Muscle layer of colon (tissue), 2 donors: Measurements from ENCODE around the gene TMEM72.
A peak's percentile ranks its signal among the peaks of the same experiment; 100 is the strongest.

Source experiments
- H3K27ac ChIP-seq: one replicate; pipeline ENCODE4 v1.7.0; 2013; ENCODE audit warnings: low read depth, mild to moderate bottlenecking, low read length, moderate library complexity
- H3K27me3 ChIP-seq, 2 donors: one replicate each; pipeline ENCODE4 v1.7.0; 2013; ENCODE audit warnings: low read length in 2 of 2, mild to moderate bottlenecking in 2 of 2; ENCODE audit not compliant: insufficient read depth in 2 of 2, control insufficient read depth in 1 of 2
- H3K36me3 ChIP-seq: one replicate; pipeline ENCODE4 v1.7.0; 2013; ENCODE audit warnings: mild to moderate bottlenecking, low read length; ENCODE audit not compliant: insufficient read depth
- H3K4me1 ChIP-seq: one replicate; pipeline ENCODE4 v1.7.0; 2013; ENCODE audit warnings: mild to moderate bottlenecking, low read length; ENCODE audit not compliant: insufficient read depth
- H3K4me3 ChIP-seq, 2 donors: one replicate each; pipeline ENCODE4 v1.7.0; 2013; ENCODE audit warnings: low read length in 2 of 2, low read depth in 1 of 2, mild to moderate bottlenecking in 1 of 2, moderate library complexity in 1 of 2
- H3K9ac ChIP-seq: one replicate; pipeline ENCODE4 v1.7.0; 2013; ENCODE audit warnings: low read length
- H3K9me3 ChIP-seq: one replicate; pipeline ENCODE4 v1.7.0; 2013; ENCODE audit warnings: mild to moderate bottlenecking, low read length
- donor health status: abdominal sarcoma.
- donor health status: Adenocarcinoma of cecum.

Gene TMEM72

DNA sequence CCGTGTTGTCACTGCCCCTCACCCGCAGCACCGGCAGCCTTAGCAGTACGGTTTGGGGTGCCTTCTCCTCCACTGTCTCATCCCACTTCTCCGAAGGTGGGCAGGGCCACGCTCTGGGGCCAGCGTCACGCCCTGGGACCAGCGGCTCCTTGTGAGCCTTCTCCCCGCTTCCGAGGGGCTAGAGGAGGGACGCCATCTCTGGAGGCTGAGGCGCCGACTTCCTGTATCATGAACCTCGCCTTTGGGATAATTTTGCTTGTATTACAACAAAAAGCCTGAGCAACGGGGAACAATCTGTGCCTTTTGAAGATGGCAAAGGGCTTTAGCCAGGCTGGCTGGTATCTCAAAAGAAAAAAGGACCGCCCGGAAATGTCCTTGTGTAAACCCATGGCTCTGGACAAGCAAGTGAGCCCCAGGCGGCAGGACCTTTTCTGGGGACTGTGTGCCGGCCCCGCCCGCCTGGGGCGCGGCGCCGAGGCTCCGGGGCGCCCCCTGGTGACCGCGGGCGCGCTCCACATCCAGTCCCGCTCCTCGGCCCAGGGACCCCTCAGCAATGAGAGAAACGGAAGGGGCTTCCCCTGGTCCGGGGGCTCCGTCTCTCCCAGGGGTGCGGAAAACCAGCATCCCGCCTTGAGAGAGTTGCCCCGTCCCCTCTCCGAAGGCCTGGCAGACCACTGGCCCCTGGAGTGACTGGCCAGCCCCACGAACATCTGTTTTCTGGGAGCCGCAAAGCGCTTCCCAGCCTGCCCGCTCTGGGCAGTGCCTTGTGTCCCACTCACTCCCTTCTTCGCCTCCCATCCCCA, 63.7 kb downstream of the TMEM72 start:
- Histone ChIP-seq H3K9ac (peak overlapping the region; percentile 29), H3K9me3 (no peaks in the 10 kb centered on the region), H3K4me3 (peak overlapping the region; percentile 53 to 64), H3K4me1 (peaks cover 52% of the 10 kb centered on the region), H3K27ac (peak overlapping the region; percentile 92), H3K36me3 (peaks cover 24% of the 10 kb centered on the region), H3K27me3 (no peaks in the 10 kb centered on the region)

DNA sequence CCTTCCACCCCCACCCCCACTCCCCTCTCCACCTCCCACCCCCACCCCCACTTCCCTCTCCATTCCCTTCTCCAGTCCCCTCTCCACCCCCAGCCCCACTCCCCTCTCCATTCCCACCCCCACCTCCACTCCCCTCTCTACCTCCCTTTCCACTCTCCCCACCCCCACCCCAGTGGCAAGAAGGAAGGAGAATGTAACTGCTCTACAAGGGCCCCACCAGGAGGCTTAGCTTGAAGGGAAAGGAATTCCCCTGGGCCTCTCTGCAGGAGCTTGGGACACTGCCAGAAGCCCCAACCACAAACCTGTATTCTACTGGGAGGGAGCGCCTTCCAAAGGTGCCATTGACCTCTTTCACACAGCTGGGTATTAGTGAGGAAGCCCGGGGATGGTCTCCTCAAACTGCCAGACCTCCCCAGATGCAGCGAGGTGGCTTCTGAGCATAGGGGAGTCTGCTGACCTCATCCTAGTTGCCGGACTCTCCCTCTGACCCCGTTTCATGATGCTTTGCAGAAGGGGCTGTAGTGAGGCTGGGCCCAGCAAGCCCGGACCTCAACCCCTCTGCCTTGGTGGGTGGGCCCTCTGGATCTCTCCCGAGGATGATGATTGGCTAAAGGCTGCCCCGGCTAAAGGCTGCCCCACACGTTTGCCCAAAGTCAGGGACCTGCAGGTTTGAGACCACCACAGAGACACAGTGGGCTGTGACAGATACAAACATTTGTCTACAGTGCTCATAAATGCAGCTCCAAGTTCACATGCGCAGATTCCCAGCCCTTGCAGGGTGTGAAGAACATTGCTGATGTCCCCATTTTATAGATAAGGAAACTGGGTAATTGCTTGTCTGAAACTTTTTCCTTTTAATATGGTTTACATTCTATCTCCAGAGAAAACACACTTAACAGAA, 64.5 kb downstream of the TMEM72 start:
- Histone ChIP-seq H3K36me3 (peaks cover 16% of the 10 kb centered on the region), H3K9me3 (no peaks in the 10 kb centered on the region), H3K27me3 (no peaks in the 10 kb centered on the region), H3K4me1 (peaks cover 60% of the 10 kb centered on the region), H3K27ac (peak overlapping the region; percentile 41), H3K4me3 (peak overlapping the region in 1 of 2 donors; percentile 95), H3K9ac (peak overlapping the region; percentile 10)

DNA sequence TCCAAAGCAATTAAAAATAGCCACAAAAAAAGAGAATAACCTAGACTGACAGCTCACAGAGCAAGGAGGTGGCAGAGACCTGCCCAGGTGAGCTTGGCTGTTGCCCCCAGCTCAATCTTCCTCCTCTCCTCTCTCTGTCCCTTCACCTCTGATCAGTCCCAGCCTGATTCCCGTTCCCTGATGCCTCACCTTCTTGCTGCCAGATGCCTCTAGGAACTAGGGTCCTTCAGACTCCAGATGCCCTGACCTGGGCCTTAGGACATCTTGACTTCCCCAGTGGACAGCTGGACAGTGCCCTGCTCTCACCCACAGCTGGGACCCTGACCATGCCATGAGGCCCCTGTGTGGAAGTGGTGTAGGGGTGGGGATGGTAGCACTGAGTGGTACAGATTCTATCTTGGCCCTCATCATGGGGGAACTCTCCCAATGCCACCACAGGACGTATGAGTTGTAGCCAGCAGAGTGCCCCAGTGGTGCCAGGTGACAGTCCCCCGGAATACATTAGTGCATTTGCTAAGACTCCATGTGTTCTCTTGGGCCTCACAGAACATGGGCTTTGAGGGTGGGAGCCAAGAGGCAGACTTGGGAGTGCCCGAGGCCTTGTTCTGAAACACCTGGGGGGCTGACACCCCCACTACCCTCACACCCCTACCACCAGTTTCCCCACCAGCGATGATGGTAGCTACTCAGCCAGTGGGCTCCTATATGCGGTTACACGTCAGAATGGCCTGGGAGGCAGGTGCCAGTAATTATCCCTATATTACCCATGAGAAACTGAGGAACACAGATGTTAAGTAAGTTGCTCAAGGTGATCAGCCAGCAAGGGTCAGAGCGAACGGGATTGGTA, 65.4 kb downstream of the TMEM72 start:
- peak overlapping the region; percentile 10 for H3K9ac ChIP-seq
- peaks cover 16% of the 10 kb centered on the region for H3K36me3 ChIP-seq
- H3K4me3 ChIP-seq, result peak overlapping the region; percentile 18 to 95
- H3K9me3 ChIP-seq, result no peaks in the 10 kb centered on the region
- H3K27me3 ChIP-seq, result no peaks in the 10 kb centered on the region
- H3K27ac ChIP-seq, result peak overlapping the region; percentile 75
- peaks cover 68% of the 10 kb centered on the region for H3K4me1 ChIP-seq

DNA sequence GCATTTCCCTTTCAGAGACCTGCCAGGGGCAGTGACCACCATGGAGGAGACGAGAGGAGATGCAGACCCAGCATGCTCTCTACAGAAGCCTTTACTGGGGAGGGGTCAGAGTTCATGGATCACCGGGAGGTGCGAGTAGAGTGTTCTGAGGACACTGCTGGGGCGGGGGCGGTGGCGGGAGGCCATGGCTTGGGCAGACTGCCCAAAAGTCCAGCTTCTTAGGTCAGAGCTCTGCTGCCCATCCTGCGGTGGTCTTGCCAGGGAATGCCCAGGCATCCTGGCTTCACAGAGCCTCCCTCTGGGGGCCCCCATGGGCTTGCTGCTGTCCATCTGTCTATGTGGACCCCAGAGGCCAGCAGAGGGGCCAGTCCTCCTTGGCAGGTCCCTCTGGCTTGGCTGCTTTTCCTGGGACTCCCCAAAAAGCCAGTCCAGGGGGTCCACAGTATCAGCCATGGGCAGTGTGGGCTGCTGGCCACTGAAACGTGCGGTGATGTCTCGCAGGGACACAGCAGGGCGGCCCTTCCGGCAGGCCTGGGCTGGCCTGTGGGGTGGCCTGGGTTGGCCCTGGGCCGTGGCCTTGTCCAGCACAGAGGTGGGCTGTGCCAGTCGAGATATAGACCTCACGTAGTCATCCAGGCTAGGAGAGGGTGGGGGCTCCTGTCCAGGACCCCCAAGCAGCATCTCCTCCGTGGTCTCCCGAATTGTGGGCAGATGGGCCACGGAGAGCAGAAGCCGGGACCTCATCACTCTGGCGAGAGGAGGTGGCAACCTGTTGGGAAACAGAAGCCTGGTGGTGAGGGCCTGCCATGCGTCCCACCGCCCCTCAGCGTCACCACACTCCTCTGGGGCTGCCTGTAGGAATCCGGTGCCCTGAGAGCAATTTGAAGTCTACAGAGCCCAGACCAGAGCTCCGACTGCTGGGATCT, 66.4 kb downstream of the TMEM72 start:
- Histone ChIP-seq H3K9me3 (no peaks in the 10 kb centered on the region), H3K27ac (peak overlapping the region; percentile 75), H3K9ac (peak overlapping the region; percentile 74), H3K36me3 (peaks cover 10% of the 10 kb centered on the region), H3K27me3 (no peaks in the 10 kb centered on the region), H3K4me3 (peak overlapping the region; percentile 18 to 95), H3K4me1 (peaks cover 77% of the 10 kb centered on the region)

DNA sequence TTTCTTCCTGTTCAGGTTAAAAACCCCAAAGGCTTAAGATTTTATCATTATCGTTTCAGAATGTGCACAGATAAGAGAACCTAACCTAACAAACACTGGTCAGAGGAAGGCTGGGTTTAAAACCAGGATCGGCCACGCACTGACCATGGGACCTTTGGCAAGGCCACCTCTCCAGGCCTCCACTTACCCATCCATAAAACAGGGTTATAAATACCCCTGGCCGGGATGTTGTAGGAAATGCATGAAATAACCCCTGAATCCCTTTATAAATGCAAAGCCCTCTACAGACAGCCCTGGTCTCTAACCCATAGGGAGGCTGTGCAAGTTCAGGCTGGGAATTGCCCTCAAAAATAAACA, 67.1 kb downstream of the TMEM72 start:
- Histone ChIP-seq H3K27ac (peak overlapping the region; percentile 75), H3K4me1 (peaks cover 77% of the 10 kb centered on the region), H3K9ac (peak overlapping the region; percentile 74)

DNA sequence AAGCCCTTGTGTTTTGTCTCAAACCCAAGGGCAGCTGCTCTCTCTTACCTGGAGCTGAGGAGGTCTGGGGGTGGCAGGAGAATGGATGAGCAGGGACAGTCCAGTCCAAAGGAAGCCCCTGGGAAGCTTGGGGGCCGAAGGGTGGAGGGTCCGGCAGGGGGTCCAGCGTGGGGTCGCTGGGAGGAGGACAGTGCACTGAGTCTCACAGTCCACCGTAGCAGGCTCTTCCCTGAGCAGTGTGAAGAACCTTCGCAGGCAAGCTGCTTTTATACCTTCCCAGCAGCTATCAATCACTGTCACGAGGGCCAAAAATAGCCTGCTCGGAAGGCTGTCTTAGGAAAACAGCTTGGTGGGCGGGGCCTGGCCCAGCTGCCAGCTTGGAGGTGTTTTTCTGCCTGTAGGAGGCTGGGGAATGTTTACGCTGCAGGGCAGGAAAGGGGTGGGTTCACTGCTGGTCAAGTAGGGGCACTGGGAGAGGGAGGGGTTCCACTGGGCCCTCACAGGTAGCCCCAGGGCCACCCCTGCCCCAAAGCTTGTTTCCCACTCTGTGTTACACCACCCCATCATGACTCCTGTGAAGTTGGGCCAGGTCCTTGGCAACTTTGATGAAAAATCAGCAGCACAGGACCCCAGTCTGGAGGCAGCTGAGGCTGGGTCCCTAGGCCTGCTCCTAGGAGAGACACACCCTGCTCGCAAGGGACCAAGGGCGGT, 67.6 kb downstream of the TMEM72 start, which contains the start of gene DEPP1:
Gene DEPP1 (minus strand): TSS at position 240 of the 711 bp plus-strand sequence. CDS start 779 bp downstream, outside the sequence.
- Histone ChIP-seq H3K27me3 (no peaks in the 10 kb centered on the region), H3K4me1 (peaks cover 77% of the 10 kb centered on the region), H3K36me3 (peaks cover 10% of the 10 kb centered on the region), H3K9ac (peak within 1 kb of the TSS; percentile 74), H3K27ac (peak within 1 kb of the TSS; percentile 75), H3K4me3 (peak within 1 kb of the TSS; percentile 18 to 95), H3K9me3 (no peaks in the 10 kb centered on the region)

More for the DNA sequence above, 67.1 kb downstream of the TMEM72 start:
- H3K27me3 ChIP-seq, result no peaks in the 10 kb centered on the region
- no peaks in the 10 kb centered on the region for H3K9me3 ChIP-seq
- H3K4me3 ChIP-seq, result peak overlapping the region; percentile 18 to 95
- peaks cover 10% of the 10 kb centered on the region for H3K36me3 ChIP-seq

DNA sequence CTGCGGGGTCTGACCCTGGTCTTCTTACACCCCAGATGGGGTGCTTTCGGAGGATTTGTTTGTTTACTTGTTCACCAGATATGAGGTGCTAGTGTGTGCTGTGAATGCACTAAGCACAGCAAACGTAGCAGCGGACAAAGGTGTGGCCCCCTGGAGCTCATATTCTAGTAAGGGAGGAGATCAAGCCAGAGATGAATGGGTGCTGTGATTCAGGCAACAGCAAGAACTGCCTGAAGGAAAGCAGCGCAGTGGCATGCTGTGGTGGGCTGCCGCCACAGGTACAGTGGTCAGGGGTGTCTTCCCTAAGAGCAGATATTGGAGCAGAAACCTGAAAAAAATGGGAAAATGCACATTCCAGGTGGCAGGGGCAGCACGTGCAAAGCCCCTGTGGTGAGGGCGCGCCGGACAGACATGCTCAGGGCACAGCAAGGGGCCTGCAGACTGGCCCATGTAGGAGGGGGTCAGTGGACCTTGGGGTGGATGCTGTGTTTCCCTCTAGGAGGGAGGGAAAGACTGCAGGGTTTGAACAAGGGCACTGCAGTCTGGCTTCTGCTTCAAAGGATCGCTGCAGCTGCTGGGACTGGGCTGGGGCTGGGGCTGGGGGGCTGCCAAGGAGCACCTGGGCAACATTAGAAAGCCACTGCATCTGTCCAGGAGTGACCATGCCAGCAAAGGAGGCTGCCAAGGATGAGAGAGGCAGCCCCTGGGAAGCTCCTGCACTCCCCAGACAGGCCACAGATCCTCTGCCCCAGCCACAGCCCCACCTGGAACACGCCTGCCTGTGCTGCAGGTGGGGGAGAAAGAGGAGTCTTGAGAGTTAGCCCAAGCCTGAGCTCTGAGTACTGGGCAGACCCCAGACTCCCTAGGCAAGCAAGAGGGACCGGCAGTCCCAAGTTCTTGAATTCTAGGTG, 68.4 kb downstream of the TMEM72 start:
- peak overlapping the region in 1 of 2 donors; percentile 95 for H3K4me3 ChIP-seq
- H3K4me1 ChIP-seq, result peaks cover 71% of the 10 kb centered on the region
- no peaks in the 10 kb centered on the region for H3K27me3 ChIP-seq
- H3K36me3 ChIP-seq, result peaks cover 10% of the 10 kb centered on the region
- H3K9me3 ChIP-seq, result no peaks in the 10 kb centered on the region
- no peak overlapping the region for H3K9ac ChIP-seq
- H3K27ac ChIP-seq, result peak overlapping the region; percentile 75

DNA sequence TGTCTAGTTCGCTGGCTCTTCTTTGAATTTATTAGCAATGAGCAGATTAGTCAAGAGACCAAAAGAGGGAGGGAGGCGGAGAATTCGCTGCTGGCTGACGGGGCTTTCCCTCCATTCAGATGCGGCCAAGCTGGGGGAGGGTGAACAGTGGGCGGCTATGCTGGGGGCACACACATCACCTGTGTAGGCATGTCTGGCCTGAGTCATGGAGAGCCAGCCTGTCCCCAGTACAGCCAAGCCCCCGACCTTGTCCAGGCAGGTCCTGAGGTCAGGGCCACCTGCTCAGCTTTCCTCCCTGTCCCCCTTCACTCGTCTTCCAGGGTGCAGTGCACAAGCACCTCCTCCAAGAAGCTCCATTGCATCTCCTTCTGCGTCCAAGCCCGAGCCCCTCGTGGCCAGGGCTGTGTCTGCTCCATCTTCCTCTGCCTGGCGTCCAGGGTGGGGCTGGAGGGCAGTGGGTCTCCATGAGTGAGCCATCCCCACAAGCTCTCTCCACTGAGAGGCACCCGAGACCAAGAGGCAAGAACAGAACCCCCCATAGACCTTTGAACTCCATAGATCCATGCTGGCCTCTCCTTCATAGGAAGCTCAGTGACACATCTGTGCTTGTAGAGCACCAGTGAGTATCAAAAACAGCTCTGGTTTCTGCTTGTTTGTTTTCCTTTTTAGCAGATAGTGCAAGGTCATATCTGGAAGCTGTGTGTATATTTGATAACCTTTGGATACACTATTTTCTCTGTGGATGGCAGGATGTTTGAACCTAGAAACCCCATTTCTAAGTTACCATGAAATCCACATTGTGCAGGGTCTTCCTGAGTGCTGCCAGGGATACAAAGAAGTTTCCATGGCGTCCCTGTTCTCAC, 69.4 kb downstream of the TMEM72 start:
- Histone ChIP-seq H3K4me1 (peaks cover 69% of the 10 kb centered on the region), H3K36me3 (peaks cover 17% of the 10 kb centered on the region), H3K4me3 (peak overlapping the region in 1 of 2 donors; percentile 18), H3K9ac (no peak overlapping the region), H3K27ac (peak overlapping the region; percentile 75), H3K27me3 (no peaks in the 10 kb centered on the region), H3K9me3 (no peaks in the 10 kb centered on the region)
